ENCODE results near the gene PINLYP.

Gene PINLYP

GRCh38 chr19:43551399-43552197 is 24.0 kb upstream of the PINLYP start:
- DNase-seq: no peak

- no peak for DNase-seq
These were observed 23.5 kb upstream of the PINLYP start for GRCh38 chr19:43552198-43552450.

GRCh38 chr19:43552616-43553015 is 23.0 kb upstream of the PINLYP start:
- DNase-seq: no peak

GRCh38 chr19:43553656-43554055 is 21.9 kb upstream of the PINLYP start:
- no peak for DNase-seq

GRCh38 chr19:43554317-43554895 is 21.2 kb upstream of the PINLYP start:
- no peak for DNase-seq

- peak; percentile 76 for DNase-seq
These were observed 20.3 kb upstream of the PINLYP start for GRCh38 chr19:43555185-43555770.

- DNase-seq: no peak
These were observed 14.9 kb upstream of the PINLYP start for GRCh38 chr19:43560687-43561086.

- DNase-seq: no peak
These were observed 14.2 kb upstream of the PINLYP start for GRCh38 chr19:43561139-43561970.

- DNase-seq: no peak
These were observed 13.3 kb upstream of the PINLYP start for GRCh38 chr19:43562226-43562697.

- DNase-seq: peak; percentile 84
These were observed 12.8 kb upstream of the PINLYP start for GRCh38 chr19:43562698-43563241.

GRCh38 chr19:43563816-43564457 is 11.7 kb upstream of the PINLYP start:
- no peak for DNase-seq

- DNase-seq: no peak
These were observed 10.8 kb upstream of the PINLYP start for GRCh38 chr19:43564800-43565199.

- DNase-seq: no peak
These were observed 5.9 kb upstream of the PINLYP start for GRCh38 chr19:43569657-43570056.

GRCh38 chr19:43570174-43570791 is 5.3 kb upstream of the PINLYP start:
- no peak for DNase-seq

- DNase-seq: no peak
These were observed 3.4 kb upstream of the PINLYP start for GRCh38 chr19:43572171-43572588.

- no peak for DNase-seq
These were observed 1.0 kb upstream of the PINLYP start for GRCh38 chr19:43574424-43575155.

GRCh38 chr19:43575955-43576878 is 616 bp downstream of the PINLYP start:
- DNase-seq: no peak

- no peak for DNase-seq
These were observed 3.2 kb downstream of the PINLYP start for GRCh38 chr19:43578787-43579186.

GRCh38 chr19:43581467-43581866 is 5.9 kb downstream of the PINLYP start:
- DNase-seq: no peak

GRCh38 chr19:43582495-43582894 is 6.9 kb downstream of the PINLYP start:
- no peak for DNase-seq

Data from femur (tissue), 1 donor.